B cell (primary cell): ENCODE measurements around the gene NHSL2. TPM values are rescaled to one million over a fixed set of nuclear protein-coding genes. Genes with fewer than 3 reads are reported as not detected.

Experiments used
- ATAC-seq: fragments of 200-7000 bp; cut with Tn5 transposase; one replicate; pipeline ENCODE4 v1.10.0; 2021; ENCODE audit warnings: low read depth, mild to moderate bottlenecking, moderate number of reproducible peaks, moderate library complexity
- CTCF ChIA-PET: fragments of 350-600 bp; sonication (Branson Sonifier 250); formaldehyde crosslinking; loops from one replicate; lab custom pipeline; 2021; ENCODE audit warnings: antibody characterized with exemption, inconsistent platforms; lab: Charles Lee
- POLR2A ChIA-PET: fragments of 350-600 bp; sonication (Branson Sonifier 250); formaldehyde crosslinking; loops from one replicate; lab custom pipeline; 2021; ENCODE audit warnings: antibody characterized with exemption; lab: Charles Lee
- DNase-seq: peaks from one replicate; pipeline ENCODE4 v3.0.0; 2013
- H2AFZ ChIP-seq: 2 replicates; pipeline ENCODE4 v1.6.1; 2012; ENCODE audit warnings: mild to moderate bottlenecking, low read depth, low read length; ENCODE audit not compliant: insufficient read depth, poor library complexity, severe bottlenecking
- H3K27ac ChIP-seq, 2 donors: 1 replicate in 1 of 2; 2 replicates in 1 of 2; pipeline ENCODE4 v1.5.1; 2012 to 2013; ENCODE audit warnings: low read length in 2 of 2, mild to moderate bottlenecking in 2 of 2, moderate library complexity in 1 of 2
- H3K27me3 ChIP-seq, 4 experiments: fragments of 200-600 bp in 1 of 4; sonication (generic) in 1 of 4; replicated peaks in 1 of 4; 1 replicate in 2 of 4; 2 replicates in 2 of 4; pipeline versions ENCODE4 v1.6.1 to v1.7.0; 2013 to 2016; ENCODE audit warnings: low read length in 3 of 4, mild to moderate bottlenecking in 2 of 4, mixed read lengths in 1 of 4, moderate library complexity in 1 of 4; ENCODE audit not compliant: insufficient read depth in 4 of 4, control insufficient read depth in 3 of 4; ENCODE audit errors: control extremely low read depth in 1 of 4
- H3K36me3 ChIP-seq, 2 experiments: replicated peaks in 1 of 2; 1 replicate in 1 of 2; 2 replicates in 1 of 2; pipeline versions ENCODE4 v1.6.1 to v1.7.1; 2013; ENCODE audit warnings: low read length in 1 of 2; ENCODE audit not compliant: insufficient read depth in 2 of 2, control insufficient read depth in 1 of 2; ENCODE audit errors: control extremely low read depth in 1 of 2, extremely low read depth in 1 of 2
- H3K4me1 ChIP-seq, 2 donors: fragments of 200-600 bp in 1 of 2; sonication (generic) in 1 of 2; 1 replicate in 1 of 2; 2 replicates in 1 of 2; pipeline versions ENCODE4 v1.5.1 to v1.6.1; 2013 to 2017; ENCODE audit warnings: low read length in 2 of 2; ENCODE audit not compliant: control insufficient read depth in 2 of 2, insufficient read depth in 2 of 2
- H3K4me2 ChIP-seq: replicated peaks from 2 replicates; pipeline ENCODE3; 2012; ENCODE audit warnings: mild to moderate bottlenecking, low read depth, low read length; ENCODE audit not compliant: poor library complexity, severe bottlenecking
- H3K4me3 ChIP-seq, 5 experiments: fragments of 200-600 bp in 1 of 5; sonication (generic) in 1 of 5; 1 replicate in 3 of 5; 2 replicates in 2 of 5; pipeline versions ENCODE4 v1.5.1 to v1.7.0; 2011 to 2016; ENCODE audit warnings: low read length in 4 of 5, mild to moderate bottlenecking in 4 of 5, low read depth in 2 of 5, control low read depth in 1 of 5, moderate library complexity in 1 of 5; ENCODE audit not compliant: insufficient read depth in 1 of 5; ENCODE audit errors: control extremely low read depth in 1 of 5, extremely low read depth in 1 of 5
- H3K79me2 ChIP-seq: fragments of 200-600 bp; sonication (generic); one replicate; pipeline ENCODE4 v1.6.0; 2016; ENCODE audit warnings: low read length; ENCODE audit not compliant: control insufficient read depth, insufficient read depth
- H3K9ac ChIP-seq: fragments of 200-600 bp; sonication (generic); 2 replicates; pipeline ENCODE4 v1.6.1; 2017; ENCODE audit warnings: mild to moderate bottlenecking, low read length, moderate library complexity
- H3K9me3 ChIP-seq, 3 donors: one replicate each; pipeline versions ENCODE4 v1.6.1 to v1.7.1; 2013; ENCODE audit warnings: low read length in 2 of 3; ENCODE audit not compliant: control insufficient read depth in 2 of 3, insufficient read depth in 1 of 3; ENCODE audit errors: control extremely low read depth in 1 of 3
- H4K20me1 ChIP-seq: 2 replicates; pipeline ENCODE4 v1.6.0; 2012; ENCODE audit warnings: mild to moderate bottlenecking, low read length; ENCODE audit not compliant: insufficient read depth, control insufficient read depth, poor library complexity, severe bottlenecking
- H3K27ac Mint-ChIP-seq: one replicate; pipeline ENCODE4 v1.8.0; 2021; ENCODE audit warnings: mixed read lengths
- H3K27me3 Mint-ChIP-seq: one replicate; pipeline ENCODE4 v1.8.0; 2021; ENCODE audit warnings: mixed read lengths
- H3K4me1 Mint-ChIP-seq: one replicate; pipeline ENCODE4 v1.8.0; 2021; ENCODE audit warnings: mixed read lengths
- H3K4me3 Mint-ChIP-seq: one replicate; pipeline ENCODE4 v1.8.0; 2021; ENCODE audit warnings: mixed read lengths
- H3K9me3 Mint-ChIP-seq: one replicate; pipeline ENCODE4 v1.8.0; 2022; ENCODE audit warnings: mixed read lengths; ENCODE audit not compliant: insufficient read depth
- EZH2 ChIP-seq: IDR thresholded peaks from 2 replicates; pipeline ENCODE4 v1.6.1; 2012; ENCODE audit warnings: borderline replicate concordance, low read depth, mild to moderate bottlenecking, moderate library complexity, low read length; ENCODE audit not compliant: insufficient read depth, poor library complexity, severe bottlenecking
- WGBS: methylation state at CpG from one replicate; pipeline ENCODE4 v1.1.5; 2013; ENCODE audit warnings: missing lambda C conversion rate; ENCODE audit not compliant: insufficient coverage; 5-methylcytosine and 5-hydroxymethylcytosine counted together
- intact Hi-C: fragments of 100-400 bp; cut with micrococcal nuclease; formaldehyde crosslinking; loops from one replicate; pipeline ENCODE4 v1.10.0; 2022
- polyA plus RNA-seq: library from polyadenylated mRNA; depleted of rRNA; stranded (reverse); fragments of >200 nt; gene quantifications from 2 replicates; pipeline ENCODE4 v1.2.3, GENCODE V29; 2012
- total RNA-seq, 2 donors: library from RNA; stranded (reverse); fragments of 120-200 nt in 1 of 2; gene quantifications; 1 replicate in 1 of 2; 2 replicates in 1 of 2; pipeline versions ENCODE4 v1.2.3 to v1.2.4, GENCODE V29; 2013 to 2022
- TF ChIP-seq, protein P1 (sequence below): fragments of 200-600 bp; IDR thresholded peaks from one replicate; pipeline ENCODE4 v1.8.0; 2022; ENCODE audit warnings: antibody characterized with exemption, mild to moderate bottlenecking

NHSL2 gene
- total and polyA plus RNA-seq, 2 donors (not counting 1 experiment from before 2014, with no cell fraction given): 0.16 to 1.7 TPM

DNA sequence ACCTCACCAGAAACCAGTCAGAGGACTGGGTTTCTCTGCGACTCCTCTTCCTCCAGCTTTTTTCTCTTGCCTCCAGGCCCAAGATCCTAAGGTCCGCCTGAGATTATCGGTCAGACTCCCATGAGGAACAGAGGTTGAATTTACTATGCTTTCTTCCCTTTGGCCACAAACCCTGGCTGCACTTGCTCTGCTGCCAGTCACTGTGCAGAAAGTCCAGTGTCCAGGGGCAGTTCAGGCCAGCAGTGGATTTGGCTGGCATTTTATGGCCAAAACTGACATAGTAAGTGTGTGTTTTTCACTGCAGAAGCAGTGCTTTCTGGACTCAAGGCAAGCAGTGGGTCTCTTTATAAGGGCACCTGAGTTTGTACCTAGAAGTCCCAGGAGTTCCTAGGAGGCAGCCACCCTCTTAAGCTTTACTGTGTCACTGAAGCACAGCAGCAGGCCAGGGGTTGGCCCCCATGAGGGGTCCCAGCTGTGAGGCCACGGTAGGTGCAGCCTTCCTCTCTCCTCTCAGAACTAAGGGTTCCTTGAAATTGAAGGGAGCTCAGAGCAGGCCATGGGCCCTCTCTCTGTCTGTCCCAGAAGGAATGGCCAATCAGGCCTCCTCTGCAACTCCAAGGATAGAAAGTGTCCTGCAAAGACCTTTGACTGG lies 217.7 kb downstream of the NHSL2 start:
- Histone ChIP-seq H3K4me1 (peaks cover 14 to 19% of the 10 kb centered on the region in 2 donors), H3K36me3 (no peaks in the 10 kb centered on the region), H3K9me3 (no peaks in the 10 kb centered on the region), H4K20me1 (no peaks in the 10 kb centered on the region), H3K9ac (no peak overlapping the region), H3K27ac (no peak overlapping the region), H3K4me3 (no peak overlapping the region), H3K79me2 (no peaks in the 10 kb centered on the region), H3K27me3 (peaks cover 0 to 14% (median 7%) of the 10 kb centered on the region in 4 experiments), H3K4me2 (no peak overlapping the region), H2AFZ (no peak overlapping the region)
- no peak for ATAC-seq
- ChIA-PET POLR2A (no interaction called here), CTCF (interaction anchor here (2.0 to 7.9 kb wide), 6 partner anchors 13 to 127 kb away, joined by 4 to 108 read pairs (median 14); no protein-coding TSS in a partner anchor)
- DNase-seq: no peak
- H3K4me1 Mint-ChIP-seq: peaks cover 23% of the 10 kb centered on the region
- H3K27me3 Mint-ChIP-seq: peaks cover 5% of the 10 kb centered on the region
- WGBS: 100% methylated on average over 3 of the region's 4 CpGs
- no peak overlapping the region for H3K27ac Mint-ChIP-seq
- intact Hi-C loops: no loop called here
- H3K4me3 Mint-ChIP-seq: no peak overlapping the region
- no peaks in the 10 kb centered on the region for H3K9me3 Mint-ChIP-seq
- no peak for TF ChIP-seq EZH2
- TF ChIP-seq, protein P1, sequence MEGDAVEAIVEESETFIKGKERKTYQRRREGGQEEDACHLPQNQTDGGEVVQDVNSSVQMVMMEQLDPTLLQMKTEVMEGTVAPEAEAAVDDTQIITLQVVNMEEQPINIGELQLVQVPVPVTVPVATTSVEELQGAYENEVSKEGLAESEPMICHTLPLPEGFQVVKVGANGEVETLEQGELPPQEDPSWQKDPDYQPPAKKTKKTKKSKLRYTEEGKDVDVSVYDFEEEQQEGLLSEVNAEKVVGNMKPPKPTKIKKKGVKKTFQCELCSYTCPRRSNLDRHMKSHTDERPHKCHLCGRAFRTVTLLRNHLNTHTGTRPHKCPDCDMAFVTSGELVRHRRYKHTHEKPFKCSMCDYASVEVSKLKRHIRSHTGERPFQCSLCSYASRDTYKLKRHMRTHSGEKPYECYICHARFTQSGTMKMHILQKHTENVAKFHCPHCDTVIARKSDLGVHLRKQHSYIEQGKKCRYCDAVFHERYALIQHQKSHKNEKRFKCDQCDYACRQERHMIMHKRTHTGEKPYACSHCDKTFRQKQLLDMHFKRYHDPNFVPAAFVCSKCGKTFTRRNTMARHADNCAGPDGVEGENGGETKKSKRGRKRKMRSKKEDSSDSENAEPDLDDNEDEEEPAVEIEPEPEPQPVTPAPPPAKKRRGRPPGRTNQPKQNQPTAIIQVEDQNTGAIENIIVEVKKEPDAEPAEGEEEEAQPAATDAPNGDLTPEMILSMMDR: no peak

DNA sequence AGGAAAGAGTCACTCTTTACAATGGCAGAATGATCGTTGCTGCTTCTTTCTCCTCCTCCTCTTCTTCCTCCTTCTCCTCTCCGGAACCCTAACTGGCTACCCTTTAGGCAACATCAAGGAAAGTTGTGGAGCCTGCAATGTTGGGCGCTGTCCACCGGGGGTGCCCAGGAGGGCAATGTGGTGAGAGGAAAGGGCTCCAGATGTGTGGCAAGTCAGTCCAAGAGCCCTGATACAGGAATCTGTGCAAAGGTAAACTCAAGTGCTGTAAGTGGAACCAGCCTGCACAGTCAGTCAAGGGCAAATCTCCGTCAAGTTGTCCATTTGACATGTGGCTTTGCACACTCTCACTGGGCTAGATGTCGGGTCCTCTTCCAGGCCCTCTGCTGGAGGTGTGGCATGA lies 218.2 kb downstream of the NHSL2 start:
- H2AFZ ChIP-seq: no peak overlapping the region
- ChIA-PET CTCF (interaction anchor here (5.6 to 7.9 kb wide), 2 partner anchors 109 to 128 kb away, joined by 83 to 108 read pairs; no protein-coding TSS in a partner anchor), POLR2A (no interaction called here)
- TF ChIP-seq EZH2: no peak
- TF ChIP-seq, protein P1: peak; percentile 53
- intact Hi-C loops: no loop called here
- no peaks in the 10 kb centered on the region for H4K20me1 ChIP-seq
- 81% methylated on average over 2 of the region's 6 CpGs for WGBS
- Mint-ChIP-seq H3K4me3 (no peak overlapping the region), H3K27me3 (peaks cover 7% of the 10 kb centered on the region), H3K27ac (no peak overlapping the region), H3K9me3 (no peaks in the 10 kb centered on the region), H3K4me1 (peaks cover 24% of the 10 kb centered on the region)
- no peaks in the 10 kb centered on the region for H3K36me3 ChIP-seq
- ATAC-seq (no peak), DNase-seq (peak; percentile 28)
- no peak overlapping the region for H3K4me3 ChIP-seq
- no peak overlapping the region for H3K27ac ChIP-seq
- H3K9ac ChIP-seq: no peak overlapping the region
- H3K4me1 ChIP-seq: peaks cover 10 to 14% of the 10 kb centered on the region in 2 donors
- no peaks in the 10 kb centered on the region for H3K9me3 ChIP-seq
- no peaks in the 10 kb centered on the region for H3K79me2 ChIP-seq
- peaks cover 0 to 17% (median 8%) of the 10 kb centered on the region in 4 experiments for H3K27me3 ChIP-seq
- H3K4me2 ChIP-seq: no peak overlapping the region
